ENCODE data around the gene IMPG1. TPM values are rescaled to one million over a fixed set of nuclear protein-coding genes. Genes with fewer than 3 reads are reported as not detected.

IMPG1 gene
- total RNA-seq, 1 experiment from 2014 or later: not detected

GRCh38 chr6:75931011-75931680 is 141.3 kb downstream of the IMPG1 start (continued):
- TF ChIP-seq ATF6 (CRISPR knock-in tag; IDR thresholded peaks at IDR 0.05) (no peak), IRF1 (CRISPR knock-in tag; IDR thresholded peaks at IDR 0.05) (no peak), ELF4 (CRISPR knock-in tag; IDR thresholded peaks at IDR 0.05; ENCODE audit: low read depth) (no peak)

GRCh38 chr6:75926293-75927168 is 145.9 kb downstream of the IMPG1 start:
- ATAC-seq (no peak), DNase-seq (ENCODE audit: low spot score) (no peak)
- POLR2A ChIA-PET: no interaction called here
- H3K9me3 Mint-ChIP-seq: no peaks in the 10 kb centered on the region
- no peak overlapping the region for H3K27ac Mint-ChIP-seq
- no peak overlapping the region for H3K4me3 Mint-ChIP-seq
- CTCF ChIA-PET: interaction anchor here (0.6 to 2.0 kb wide), 2 partner anchors 33 to 549 kb away, joined by 3 to 11 read pairs; no protein-coding TSS in a partner anchor
- no peaks in the 10 kb centered on the region for H3K4me1 Mint-ChIP-seq
- no peak for TF ChIP-seq E2F1 (CRISPR knock-in tag; IDR thresholded peaks at IDR 0.05)
- no peak for TF ChIP-seq E2F4 (CRISPR knock-in tag; IDR thresholded peaks at IDR 0.05; ENCODE audit: borderline replicate concordance, low read depth)
- no peak for TF ChIP-seq AR (CRISPR knock-in tag; IDR thresholded peaks at IDR 0.05)
- no peak for TF ChIP-seq ZNF396 (CRISPR knock-in tag; IDR thresholded peaks at IDR 0.05; ENCODE audit: borderline replicate concordance)
- TF ChIP-seq ZNF121 (CRISPR knock-in tag; IDR thresholded peaks at IDR 0.05): no peak
- TF ChIP-seq HMGA2 (CRISPR knock-in tag; IDR thresholded peaks at IDR 0.05): no peak
- no peak for TF ChIP-seq CREB1 (CRISPR knock-in tag; IDR thresholded peaks at IDR 0.05)
- no peak for TF ChIP-seq OVOL2 (CRISPR knock-in tag; IDR thresholded peaks at IDR 0.05; ENCODE audit: borderline replicate concordance)
- no peak for TF ChIP-seq CREM (CRISPR knock-in tag; IDR thresholded peaks at IDR 0.05)
- H3K27me3 Mint-ChIP-seq (ENCODE audit: low read depth): no peaks in the 10 kb centered on the region; the same call in 1 of the 2 replicates
- H3K36me3 Mint-ChIP-seq: no peaks in the 10 kb centered on the region

GRCh38 chr6:75922226-75922625 is 150.2 kb downstream of the IMPG1 start:
- Mint-ChIP-seq H3K27ac (no peak overlapping the region), H3K27me3 (ENCODE audit: low read depth) (no peaks in the 10 kb centered on the region), H3K4me1 (peaks cover 4% of the 10 kb centered on the region), H3K36me3 (peaks cover 6% of the 10 kb centered on the region), H3K4me3 (no peak overlapping the region), H3K9me3 (no peaks in the 10 kb centered on the region)
- DNase-seq (ENCODE audit: low spot score): no peak
- CTCF ChIA-PET: no interaction called here
- POLR2A ChIA-PET: no interaction called here
- ATAC-seq: no peak
- TF ChIP-seq CDX4 (CRISPR knock-in tag; IDR thresholded peaks at IDR 0.05; ENCODE audit: borderline replicate concordance) (no peak), HMGXB4 (CRISPR knock-in tag; IDR thresholded peaks at IDR 0.05) (no peak), USF1 (CRISPR knock-in tag; IDR thresholded peaks at IDR 0.05) (no peak), ZNF219 (CRISPR knock-in tag; IDR thresholded peaks at IDR 0.05; ENCODE audit: borderline replicate concordance) (no peak), ZNF232 (CRISPR knock-in tag; IDR thresholded peaks at IDR 0.05) (no peak), MYBL2 (CRISPR knock-in tag; IDR thresholded peaks at IDR 0.05) (no peak)
